ENCODE measurements around the gene LRRC36.

LRRC36 gene

GRCh38 chr16:67280090-67281015 lies 46.3 kb upstream of the LRRC36 start:
- no peak for TF ChIP-seq CTCF (IDR thresholded peaks at IDR 0.05; ENCODE audit: control insufficient read depth, extremely low read depth, insufficient read depth)
- H3K4me3 ChIP-seq (ENCODE audit: low read depth, low read length) = no peak overlapping the region
- DNase-seq (ENCODE audit: low read depth) = no peak

- TF ChIP-seq CTCF (IDR thresholded peaks at IDR 0.05; ENCODE audit: control insufficient read depth, extremely low read depth, insufficient read depth) = no peak
- DNase-seq (ENCODE audit: low read depth) = no peak
- H3K4me3 ChIP-seq (ENCODE audit: low read depth, low read length) = no peak overlapping the region
Observed at GRCh38 chr16:67281536-67282446, 44.8 kb upstream of the LRRC36 start.

GRCh38 chr16:67282447-67282805 lies 44.2 kb upstream of the LRRC36 start:
- no peak for TF ChIP-seq CTCF (IDR thresholded peaks at IDR 0.05; ENCODE audit: control insufficient read depth, extremely low read depth, insufficient read depth)
- DNase-seq (ENCODE audit: low read depth) = no peak
- H3K4me3 ChIP-seq (ENCODE audit: low read depth, low read length) = no peak overlapping the region

GRCh38 chr16:67283039-67283825 lies 43.4 kb upstream of the LRRC36 start:
- no peak for TF ChIP-seq CTCF (IDR thresholded peaks at IDR 0.05; ENCODE audit: control insufficient read depth, extremely low read depth, insufficient read depth)
- no peak overlapping the region for H3K4me3 ChIP-seq (ENCODE audit: low read depth, low read length)
- no peak for DNase-seq (ENCODE audit: low read depth)

- no peak for DNase-seq (ENCODE audit: low read depth)
- no peak for TF ChIP-seq CTCF (IDR thresholded peaks at IDR 0.05; ENCODE audit: control insufficient read depth, extremely low read depth, insufficient read depth)
- H3K4me3 ChIP-seq (ENCODE audit: low read depth, low read length) = no peak overlapping the region
Observed at GRCh38 chr16:67283826-67284555, 42.6 kb upstream of the LRRC36 start.
